GM19328 (cell line): ENCODE results near the gene TMEM234.

Source experiments
- ATAC-seq: cut with Tn5 transposase; IDR thresholded peaks from one replicate; pipeline ENCODE4 v1.9.1; 2021; ENCODE audit warnings: mild to moderate bottlenecking, moderate library complexity; ENCODE audit not compliant: unreplicated experiment

The TMEM234 gene

GRCh38 chr1:32240140-32240951 lies 18.2 kb upstream of the TMEM234 start:
- no peak for ATAC-seq

DNA sequence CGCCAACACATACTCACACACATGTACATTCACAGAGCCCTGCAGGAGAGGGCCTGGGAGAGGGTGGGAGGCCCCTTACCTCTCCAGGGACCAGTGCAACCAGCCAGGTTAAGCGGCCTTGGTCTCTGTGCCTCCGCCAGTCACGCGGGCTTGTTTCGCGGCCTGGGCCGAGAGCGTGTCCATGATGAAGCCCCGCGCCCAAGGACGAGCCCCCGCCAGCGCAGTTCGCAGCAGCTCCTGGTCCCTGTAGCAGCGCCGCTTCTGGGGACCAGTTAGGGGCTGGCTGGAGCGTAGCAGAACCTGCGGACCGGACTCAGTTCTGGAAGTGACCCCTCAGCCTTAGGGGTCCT lies 17.6 kb upstream of the TMEM234 start:
- ATAC-seq: no peak

DNA sequence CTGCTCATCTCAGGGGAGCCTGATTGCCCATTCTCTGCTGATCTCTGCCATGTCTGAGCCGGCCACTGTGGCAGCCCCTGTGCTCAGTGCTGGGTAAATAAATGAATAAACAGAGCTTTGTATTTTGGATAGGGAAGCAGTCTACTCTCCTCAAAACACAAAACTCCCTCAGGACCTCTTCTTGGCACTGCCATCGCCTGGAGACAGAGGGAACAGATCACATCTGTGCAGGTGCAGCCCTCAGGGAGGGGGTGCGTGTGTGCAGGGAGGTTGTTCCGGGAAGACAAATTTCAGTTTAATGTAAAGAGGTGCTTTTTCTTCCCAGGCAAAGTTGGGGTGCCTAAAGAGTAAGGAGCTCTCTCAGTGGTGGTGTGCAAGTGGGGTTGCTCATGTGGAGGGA lies 17.2 kb upstream of the TMEM234 start:
- ATAC-seq: no peak

DNA sequence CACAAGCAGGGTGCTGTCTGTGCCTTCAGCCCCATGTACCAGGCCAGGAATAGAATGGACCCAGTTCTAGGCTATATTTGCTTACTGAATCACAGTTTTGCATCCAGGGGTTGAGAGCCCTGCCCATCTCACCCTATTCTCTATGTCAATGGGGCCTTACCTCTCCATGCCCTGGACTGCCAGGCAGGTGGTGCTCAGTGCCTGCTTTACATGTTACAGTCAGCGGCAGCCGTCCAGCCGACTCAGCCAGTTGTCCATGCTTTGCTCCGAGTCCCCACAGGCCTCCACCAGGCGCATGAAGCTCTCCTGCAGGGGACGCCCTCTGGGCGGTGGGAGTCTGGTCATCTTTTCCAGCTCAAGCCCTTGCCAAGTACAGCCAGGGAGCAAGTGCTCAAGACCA lies 12.6 kb upstream of the TMEM234 start:
- no peak for ATAC-seq

- ATAC-seq: no peak
These were observed 10.6 kb upstream of the TMEM234 start for GRCh38 chr1:32232558-32233304.

DNA sequence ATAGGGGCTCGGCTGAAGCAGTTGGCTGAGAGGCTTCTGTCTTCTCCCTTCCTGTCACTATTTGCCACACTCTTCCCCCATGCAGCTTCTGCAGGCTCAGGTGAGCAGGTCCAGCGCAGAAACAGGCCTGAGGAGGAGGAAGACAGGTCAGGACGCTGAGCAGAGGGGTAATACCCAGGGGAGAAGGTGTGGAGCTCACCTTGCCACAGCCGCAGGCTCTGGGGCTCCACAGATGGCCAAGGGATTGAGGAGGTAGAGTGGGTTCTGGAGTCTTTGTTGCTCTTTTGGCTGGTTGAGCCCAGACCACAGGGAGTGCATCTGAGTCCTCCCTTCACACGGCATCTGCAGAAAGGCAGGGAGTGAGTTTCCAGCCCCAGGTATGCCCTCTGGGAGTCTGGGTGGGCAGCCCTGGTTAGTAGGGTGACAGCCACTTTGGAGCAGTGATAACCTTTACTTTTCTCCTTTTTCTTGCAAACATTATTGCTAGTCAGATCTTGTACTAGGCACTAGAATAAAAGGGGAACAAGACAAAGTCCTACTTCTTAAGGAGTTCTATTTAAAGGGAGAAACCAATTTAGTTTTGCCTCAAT lies 9.8 kb upstream of the TMEM234 start:
- ATAC-seq: no peak

- ATAC-seq: no peak
These were observed 6.6 kb upstream of the TMEM234 start for GRCh38 chr1:32228771-32229170.

GRCh38 chr1:32224285-32224684 lies 2.1 kb upstream of the TMEM234 start:
- no peak for ATAC-seq

DNA sequence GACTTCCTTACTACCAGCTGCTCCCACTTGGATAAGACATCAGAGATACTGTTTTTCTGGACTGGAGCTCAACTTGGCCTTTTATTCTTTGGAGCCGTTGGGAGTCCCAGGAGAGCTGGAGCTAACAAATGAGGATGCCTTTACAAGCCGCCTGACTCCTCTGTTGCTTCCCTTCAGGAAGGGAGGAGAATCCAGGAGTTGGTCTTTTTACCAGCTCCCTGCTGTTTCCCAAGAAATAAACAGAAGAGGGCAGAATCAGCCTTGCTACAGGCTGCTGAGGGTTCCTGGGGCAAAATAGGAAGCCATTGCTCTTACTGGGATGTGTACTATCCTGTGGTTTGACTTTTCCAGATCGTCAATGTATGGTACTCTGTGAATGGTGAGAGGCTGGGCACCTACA lies 1.5 kb upstream of the TMEM234 start:
- no peak for ATAC-seq

- ATAC-seq: no peak
These were observed 573 bp downstream of the TMEM234 start for GRCh38 chr1:32221581-32221979.

DNA sequence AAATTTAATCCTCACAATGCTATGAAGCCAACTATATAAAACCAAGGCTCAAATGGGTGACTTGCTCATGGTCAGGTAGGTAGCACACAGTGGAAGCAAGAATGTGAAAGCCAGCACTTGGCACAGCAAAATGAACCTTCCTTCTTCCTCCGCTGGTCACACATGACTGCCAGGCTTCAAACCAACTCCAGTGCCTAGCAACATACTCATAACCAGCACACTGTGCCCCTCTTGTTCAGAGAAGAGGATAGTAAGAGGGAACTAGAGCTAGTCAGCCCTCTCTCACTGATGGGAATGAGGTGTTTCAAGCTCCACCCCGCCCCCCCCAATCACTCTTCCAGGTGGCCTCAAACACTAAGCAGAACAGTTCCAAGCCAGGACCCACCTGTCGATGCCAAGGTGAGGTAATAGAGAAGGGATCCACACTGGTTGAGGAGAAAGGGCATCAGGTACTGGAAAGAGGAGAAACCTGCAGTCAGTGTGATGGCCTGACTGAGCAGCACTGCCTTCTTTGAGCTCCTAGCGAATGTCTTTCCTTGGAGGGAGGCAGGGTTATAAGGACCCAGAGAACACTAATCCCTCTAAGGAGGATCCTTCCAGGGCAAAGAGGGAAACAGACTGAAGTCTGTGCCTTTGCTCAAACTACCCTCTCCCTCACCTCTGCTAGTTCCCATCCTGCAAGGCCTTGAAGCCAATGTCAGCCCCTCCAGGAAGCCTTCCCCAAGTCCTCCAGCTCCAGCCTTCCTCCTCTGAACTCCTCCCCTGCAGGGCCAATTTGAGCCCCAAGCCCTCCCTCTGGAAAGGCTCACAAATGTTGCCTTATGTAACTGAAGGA lies 1.2 kb downstream of the TMEM234 start:
- no peak for ATAC-seq

DNA sequence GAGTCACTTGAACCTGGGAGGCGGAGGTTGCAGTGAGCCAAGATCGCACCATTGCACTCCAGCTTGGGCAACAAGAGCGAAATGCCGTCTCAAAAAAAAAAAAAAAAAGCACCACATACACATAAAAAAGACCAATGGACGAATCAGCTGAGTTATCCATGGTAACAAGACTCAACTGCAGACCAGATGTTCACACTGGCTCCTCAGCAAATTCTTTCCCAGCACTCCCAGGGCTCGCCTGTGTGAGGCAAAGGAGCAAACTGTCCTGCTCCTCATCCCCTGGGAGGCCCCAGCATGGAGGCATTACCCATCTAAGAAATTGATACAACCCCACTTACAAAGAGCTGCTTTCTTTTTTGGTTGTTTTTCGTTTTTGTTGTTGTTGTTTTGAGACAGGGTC lies 3.1 kb downstream of the TMEM234 start:
- ATAC-seq: no peak

- no peak for ATAC-seq
These were observed 5.6 kb downstream of the TMEM234 start for GRCh38 chr1:32216566-32216965.

DNA sequence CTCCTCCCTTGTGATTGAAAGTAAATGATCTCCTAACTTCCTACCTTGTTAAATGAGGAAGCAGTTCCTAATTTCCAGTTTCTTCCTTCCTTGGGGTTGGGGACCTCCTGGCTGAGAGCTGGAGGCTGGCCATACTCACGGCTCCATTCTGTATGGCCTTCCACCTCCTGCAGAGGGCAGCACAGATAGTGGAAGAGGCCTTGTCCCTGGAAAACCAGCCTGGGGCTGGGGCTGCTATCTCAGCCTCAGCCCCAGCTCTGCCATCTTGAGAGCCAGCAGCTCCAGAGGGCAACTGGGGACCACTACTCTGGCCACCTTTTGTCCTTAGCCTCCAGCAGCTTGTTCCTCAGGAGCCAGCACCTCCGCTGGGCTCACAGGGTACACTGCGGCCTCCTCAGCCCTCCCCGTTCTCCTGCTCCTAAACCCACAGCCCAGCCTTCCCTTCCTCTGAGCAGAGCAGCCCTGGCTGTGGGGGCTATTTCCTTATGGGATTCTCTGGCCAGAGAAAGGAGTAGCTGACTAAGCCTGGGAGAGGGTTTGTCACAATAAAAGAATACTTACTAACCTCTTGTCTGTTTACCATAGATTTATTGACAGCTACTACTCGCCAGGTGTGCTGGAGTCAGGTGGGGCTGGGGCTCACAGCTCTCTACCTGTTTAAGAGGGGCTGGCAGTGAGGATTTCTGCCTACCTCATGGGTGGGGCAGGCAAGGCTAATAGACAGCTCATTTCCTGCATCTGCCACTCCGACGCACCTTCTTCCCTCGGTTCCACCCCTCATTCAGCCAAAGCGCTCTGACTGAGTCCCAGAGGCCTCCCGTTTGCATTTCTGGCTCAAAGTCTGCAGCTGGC lies 6.3 kb downstream of the TMEM234 start:
- ATAC-seq: no peak

GRCh38 chr1:32208891-32209328 lies 13.2 kb downstream of the TMEM234 start, which contains the start of gene DCDC2B:
Gene DCDC2B (plus strand): TSS chr1:32209089. CDS start chr1:32209094, 5 bp downstream.
- no peak for ATAC-seq

DNA sequence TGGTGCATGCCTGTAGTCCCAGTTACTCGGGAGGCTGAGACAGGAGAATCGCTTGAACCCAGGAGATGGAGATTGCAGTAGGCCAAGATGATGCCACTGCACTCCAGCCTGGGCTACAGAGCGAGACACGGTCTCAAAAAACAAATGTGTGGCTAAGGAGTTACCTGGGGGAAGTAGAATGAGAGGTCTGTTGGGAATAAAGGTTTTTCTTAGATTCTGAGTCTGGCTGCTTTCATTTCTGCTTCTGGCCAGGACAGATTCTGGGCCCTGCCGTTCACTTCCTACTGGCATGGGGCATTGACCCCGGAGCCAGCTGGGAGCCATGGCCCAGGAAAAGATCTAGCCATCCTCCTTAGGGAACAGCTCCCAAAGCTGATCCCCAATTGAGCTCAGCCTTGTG lies 13.7 kb downstream of the TMEM234 start:
- ATAC-seq: no peak

DNA sequence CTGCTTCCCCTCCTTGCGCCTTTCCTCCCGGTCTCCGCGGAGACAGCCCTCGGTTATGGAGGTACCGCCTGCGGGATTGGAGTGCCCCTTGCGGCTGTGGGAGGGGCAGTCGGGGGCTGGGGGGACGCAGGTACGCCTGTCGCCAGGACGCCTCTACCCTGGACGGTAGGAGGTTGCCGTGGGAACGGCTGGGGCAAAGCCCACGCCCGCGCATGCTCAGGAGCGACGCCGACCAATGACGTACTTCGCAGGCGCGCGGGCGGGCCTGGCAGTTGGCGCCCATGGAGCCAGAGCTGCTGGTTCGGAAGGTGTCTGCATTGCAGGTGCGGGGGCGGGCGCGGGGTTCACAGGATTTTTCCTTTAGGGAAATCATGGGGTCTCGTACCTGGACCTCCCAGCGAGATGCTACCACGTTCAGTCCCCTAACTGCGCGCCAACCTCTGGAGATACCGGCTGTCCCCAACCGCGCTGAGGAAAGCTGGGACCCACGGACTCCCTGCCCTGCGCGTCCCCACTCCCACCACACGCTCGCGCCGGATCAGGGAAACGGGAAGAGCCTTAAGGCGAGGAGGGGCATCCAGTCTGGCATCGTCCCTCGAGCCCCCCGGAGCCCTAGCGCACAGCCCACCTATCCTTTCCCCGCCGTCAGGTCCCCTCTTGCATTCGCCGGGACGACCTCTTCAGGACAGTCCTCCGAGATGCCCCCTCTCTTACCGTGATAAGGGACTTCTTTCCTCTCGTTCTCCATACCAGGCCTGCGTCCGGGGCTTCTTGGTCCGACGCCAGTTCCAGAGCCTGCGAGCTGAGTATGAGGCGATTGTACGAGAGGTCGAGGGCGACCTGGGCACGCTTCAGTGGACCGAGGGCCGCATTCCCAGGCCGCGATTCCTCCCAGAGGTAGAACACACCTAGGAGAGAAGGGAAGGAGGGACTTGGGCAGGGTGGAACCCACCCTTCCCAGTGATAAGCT lies 16.5 kb downstream of the TMEM234 start, which contains the start of gene IQCC:
IQCC (plus strand) TSS at position 271 of the 970 bp plus-strand sequence; CDS start at position 282, 11 bp downstream.
- ATAC-seq: peak; percentile 49

GRCh38 chr1:32204943-32205361 lies 17.2 kb downstream of the TMEM234 start:
- no peak for ATAC-seq
